CD8-positive, alpha-beta memory T cell (primary cell): Measurements from ENCODE around the gene CLDND1. TPM values are rescaled to one million over a fixed set of nuclear protein-coding genes. Genes with fewer than 3 reads are reported as not detected.
A peak's percentile ranks its signal among the peaks of the same experiment; 100 is the strongest.

Experiments used
- CTCF ChIA-PET: fragments of 350-600 bp; sonication (Branson Sonifier 250); formaldehyde crosslinking; loops from one replicate; lab custom pipeline; 2021; ENCODE audit warnings: antibody characterized with exemption; lab: Charles Lee
- POLR2A ChIA-PET: fragments of 350-600 bp; sonication (Branson Sonifier 250); formaldehyde crosslinking; loops from one replicate; lab custom pipeline; 2021; ENCODE audit warnings: antibody characterized with exemption; lab: Charles Lee
- DNase-seq, 5 donors: peaks; one replicate each; pipeline versions ENCODE4 v3.0.0 to v3.0.0-alpha.2; 2020 to 2022; ENCODE audit warnings: mixed read lengths in 1 of 5
- H3K27ac ChIP-seq: one replicate; pipeline ENCODE4 v1.7.0; 2013; ENCODE audit warnings: low read depth, mild to moderate bottlenecking, low read length, moderate library complexity
- H3K27me3 ChIP-seq: 2 replicates; pipeline ENCODE4 v1.7.0; 2013; ENCODE audit warnings: low read length, mild to moderate bottlenecking; ENCODE audit not compliant: insufficient read depth, poor library complexity, severe bottlenecking
- H3K36me3 ChIP-seq: 2 replicates; pipeline ENCODE4 v1.7.0; 2013; ENCODE audit warnings: mild to moderate bottlenecking, low read length, moderate library complexity; ENCODE audit not compliant: insufficient read depth
- H3K4me1 ChIP-seq: 2 replicates; pipeline ENCODE4 v1.7.0; 2013; ENCODE audit warnings: mild to moderate bottlenecking, low read length, moderate library complexity; ENCODE audit not compliant: insufficient read depth
- H3K4me3 ChIP-seq: 2 replicates; pipeline ENCODE4 v1.7.0; 2013; ENCODE audit warnings: mild to moderate bottlenecking, low read length
- H3K9me3 ChIP-seq: 2 replicates; pipeline ENCODE4 v1.7.0; 2013; ENCODE audit warnings: mild to moderate bottlenecking, low read length
- H3K27ac Mint-ChIP-seq, 8 donors: one replicate each; pipeline ENCODE4 v1.8.0; 2020 to 2021; ENCODE audit warnings: mixed read lengths in 8 of 8, mild to moderate bottlenecking in 6 of 8, inconsistent platforms in 3 of 8, moderate library complexity in 3 of 8
- H3K27me3 Mint-ChIP-seq, 2 donors: one replicate each; pipeline ENCODE4 v1.8.0; 2020 to 2021; ENCODE audit warnings: mixed read lengths in 2 of 2, mild to moderate bottlenecking in 1 of 2, moderate library complexity in 1 of 2
- H3K36me3 Mint-ChIP-seq, 3 donors: one replicate each; pipeline ENCODE4 v1.8.0; 2020 to 2021; ENCODE audit warnings: mixed read lengths in 3 of 3, inconsistent platforms in 1 of 3, mild to moderate bottlenecking in 1 of 3
- H3K4me1 Mint-ChIP-seq, 3 donors: one replicate each; pipeline ENCODE4 v1.8.0; 2020 to 2021; ENCODE audit warnings: mixed read lengths in 3 of 3, inconsistent platforms in 1 of 3, mild to moderate bottlenecking in 1 of 3
- H3K4me3 Mint-ChIP-seq, 7 donors: one replicate each; pipeline ENCODE4 v1.8.0; 2020 to 2021; ENCODE audit warnings: mixed read lengths in 7 of 7, mild to moderate bottlenecking in 6 of 7, moderate library complexity in 4 of 7, inconsistent platforms in 2 of 7
- H3K9me3 Mint-ChIP-seq, 5 donors: one replicate each; pipeline ENCODE4 v1.8.0; 2020 to 2022; ENCODE audit warnings: mixed read lengths in 5 of 5, mild to moderate bottlenecking in 3 of 5, moderate library complexity in 2 of 5, inconsistent platforms in 1 of 5
- polyA plus RNA-seq: library from polyadenylated mRNA; unstranded; fragments of 300-500 nt; fragmentation: Illumina TruSeq; gene quantifications from one replicate; pipeline ENCODE4 v1.2.3, GENCODE V29; 2021
- total RNA-seq, 2 experiments: library from RNA; stranded (reverse); gene quantifications; one replicate each; pipeline ENCODE4 v1.2.3, GENCODE V29; 2021

The CLDND1 gene
- total and polyA plus RNA-seq, 3 experiments from 2014 or later = 210 to 315 (median 299) TPM

DNA sequence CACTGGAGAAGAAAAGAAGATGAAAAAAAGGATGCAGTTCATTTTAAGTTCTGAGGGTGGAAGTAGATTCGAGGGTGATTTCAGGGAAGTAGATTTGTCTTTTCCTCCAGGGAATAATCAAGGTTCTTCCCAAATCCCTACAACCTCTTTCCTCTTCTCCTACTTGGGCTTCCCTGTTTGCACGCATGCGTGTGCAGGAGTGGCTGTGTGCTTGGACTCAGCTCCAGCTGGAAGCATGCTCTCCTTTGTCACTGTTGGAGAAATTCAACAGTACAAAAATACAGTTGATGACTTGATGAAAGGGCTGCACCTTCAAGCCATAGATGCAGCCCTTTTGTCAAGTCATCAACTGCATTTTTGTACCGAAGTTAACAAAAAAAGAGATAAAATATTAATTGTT, 21.4 kb downstream of the CLDND1 start:
- Mint-ChIP-seq H3K9me3 (no peaks in the 10 kb centered on the region), H3K4me1 (peaks cover 10 to 31% (median 22%) of the 10 kb centered on the region in 3 donors), H3K27me3 (no peaks in the 10 kb centered on the region), H3K27ac (peak overlapping the region in 1 of 8 donors; percentile 45), H3K36me3 (peaks cover 7 to 11% (median 10%) of the 10 kb centered on the region in 3 donors), H3K4me3 (no peak overlapping the region)
- POLR2A ChIA-PET = interaction anchor here (0.6 kb wide), 1 partner anchor 62 kb away, joined by 3 read pairs; no protein-coding TSS in a partner anchor
- H3K4me1 ChIP-seq = no peaks in the 10 kb centered on the region
- CTCF ChIA-PET = interaction anchor here (1.0 kb wide), 1 partner anchor 71 kb away, joined by 4 read pairs; no protein-coding TSS in a partner anchor
- H3K4me3 ChIP-seq = no peak overlapping the region
- DNase-seq = no peak
- no peaks in the 10 kb centered on the region for H3K9me3 ChIP-seq
- no peaks in the 10 kb centered on the region for H3K27me3 ChIP-seq
- H3K27ac ChIP-seq = no peak overlapping the region
- H3K36me3 ChIP-seq = no peaks in the 10 kb centered on the region

DNA sequence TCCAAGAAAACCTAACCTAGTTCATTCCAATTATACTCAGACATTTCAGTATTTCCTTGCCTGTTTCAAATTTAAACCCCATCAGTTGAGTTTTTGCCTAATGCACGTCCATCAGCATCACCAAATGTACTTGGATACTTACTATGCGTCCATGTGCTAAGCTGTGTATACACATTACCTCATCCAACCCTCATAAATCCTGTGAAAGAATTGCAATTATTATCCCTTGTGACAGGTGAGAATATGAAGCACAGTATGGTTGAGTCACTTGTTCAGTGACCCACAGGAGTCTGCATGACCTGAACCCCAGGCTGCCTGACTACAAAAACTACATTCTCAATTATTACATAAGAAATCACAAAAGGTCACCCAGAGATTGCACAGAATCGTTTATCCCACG, 22.7 kb downstream of the CLDND1 start:
- H3K27ac ChIP-seq = no peak overlapping the region
- no peak overlapping the region for H3K4me3 ChIP-seq
- H3K27me3 ChIP-seq = no peaks in the 10 kb centered on the region
- ChIA-PET POLR2A (no interaction called here), CTCF (no interaction called here)
- Mint-ChIP-seq H3K4me1 (peaks cover 10 to 28% (median 22%) of the 10 kb centered on the region in 3 donors), H3K27ac (peak overlapping the region in 1 of 8 donors; percentile 24), H3K4me3 (no peak overlapping the region), H3K36me3 (peaks cover 3 to 8% (median 6%) of the 10 kb centered on the region in 3 donors), H3K9me3 (no peaks in the 10 kb centered on the region), H3K27me3 (no peaks in the 10 kb centered on the region)
- no peaks in the 10 kb centered on the region for H3K9me3 ChIP-seq
- no peak for DNase-seq
- H3K36me3 ChIP-seq = no peaks in the 10 kb centered on the region
- no peaks in the 10 kb centered on the region for H3K4me1 ChIP-seq

DNA sequence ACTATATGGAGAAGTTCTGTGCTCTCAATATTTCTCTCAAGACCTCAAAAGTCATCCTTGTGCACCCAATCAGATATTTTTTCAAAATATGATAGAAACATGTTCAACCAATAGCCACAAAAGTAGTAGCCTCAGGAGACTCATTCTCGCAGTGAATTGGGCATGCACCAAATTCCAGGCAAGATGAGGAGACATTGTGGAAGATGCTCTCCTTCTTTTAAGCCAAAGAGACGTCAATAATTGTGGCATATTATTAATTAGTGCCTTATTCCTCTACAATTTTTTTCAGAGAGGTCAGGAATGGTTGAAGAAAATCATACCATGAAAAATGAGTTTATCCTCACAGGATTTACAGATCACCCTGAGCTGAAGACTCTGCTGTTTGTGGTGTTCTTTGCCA, 25.3 kb downstream of the CLDND1 start, which contains the start of gene OR5K2:
OR5K2 (plus strand) TSS at position 301 of the 400 bp plus-strand sequence; CDS start at position 301, 0 bp downstream.
- DNase-seq = no peak
- H3K4me3 Mint-ChIP-seq = no peak within 1 kb of the TSS
- peak within 1 kb of the TSS in 1 of 8 donors; percentile 50 for H3K27ac Mint-ChIP-seq
- peaks cover 3% of the 10 kb centered on the region in 3 donors for H3K36me3 Mint-ChIP-seq
- H3K36me3 ChIP-seq = no peaks in the 10 kb centered on the region
- H3K4me1 Mint-ChIP-seq = peaks cover 3 to 11% (median 4%) of the 10 kb centered on the region in 3 donors
- H3K27me3 Mint-ChIP-seq = no peaks in the 10 kb centered on the region
- ChIA-PET CTCF (no interaction called here), POLR2A (no interaction called here)
- H3K27me3 ChIP-seq = no peaks in the 10 kb centered on the region
- no peak within 1 kb of the TSS for H3K4me3 ChIP-seq
- H3K9me3 Mint-ChIP-seq = no peaks in the 10 kb centered on the region
- H3K27ac ChIP-seq = no peak within 1 kb of the TSS
- H3K4me1 ChIP-seq = no peaks in the 10 kb centered on the region
- H3K9me3 ChIP-seq = no peaks in the 10 kb centered on the region

DNA sequence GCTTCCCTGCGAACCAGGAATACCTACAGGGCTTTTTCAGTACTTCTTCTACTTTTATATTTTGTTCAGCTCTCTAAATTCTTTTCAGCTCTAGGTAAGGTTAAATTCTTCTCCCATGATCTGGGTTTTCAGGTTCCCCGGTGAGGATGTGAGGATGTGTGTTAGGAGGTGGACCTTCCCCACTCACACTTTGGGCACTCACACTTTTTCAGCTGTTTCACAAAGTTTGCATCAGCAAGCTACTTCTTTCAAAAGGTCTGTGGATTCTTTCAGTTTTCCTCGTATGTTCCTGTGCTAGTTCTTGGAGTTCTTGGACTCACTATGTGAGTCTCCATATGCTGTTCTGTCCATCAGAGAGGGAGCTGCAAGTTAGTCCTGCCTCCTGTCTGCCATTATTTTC, 39.1 kb downstream of the CLDND1 start:
- ChIA-PET POLR2A (no interaction called here), CTCF (no interaction called here)
- H3K9me3 ChIP-seq = no peaks in the 10 kb centered on the region
- Mint-ChIP-seq H3K4me3 (no peak overlapping the region), H3K9me3 (peaks cover 30 to 55% (median 42%) of the 10 kb centered on the region in 5 donors), H3K27ac (no peak overlapping the region), H3K4me1 (no peaks in the 10 kb centered on the region), H3K27me3 (peaks cover 0 to 2% of the 10 kb centered on the region in 2 donors), H3K36me3 (peaks cover 10 to 50% (median 12%) of the 10 kb centered on the region in 3 donors)
- H3K27ac ChIP-seq = no peak overlapping the region
- no peak overlapping the region for H3K4me3 ChIP-seq
- H3K27me3 ChIP-seq = no peaks in the 10 kb centered on the region
- H3K4me1 ChIP-seq = no peaks in the 10 kb centered on the region
- no peaks in the 10 kb centered on the region for H3K36me3 ChIP-seq
- DNase-seq = no peak

DNA sequence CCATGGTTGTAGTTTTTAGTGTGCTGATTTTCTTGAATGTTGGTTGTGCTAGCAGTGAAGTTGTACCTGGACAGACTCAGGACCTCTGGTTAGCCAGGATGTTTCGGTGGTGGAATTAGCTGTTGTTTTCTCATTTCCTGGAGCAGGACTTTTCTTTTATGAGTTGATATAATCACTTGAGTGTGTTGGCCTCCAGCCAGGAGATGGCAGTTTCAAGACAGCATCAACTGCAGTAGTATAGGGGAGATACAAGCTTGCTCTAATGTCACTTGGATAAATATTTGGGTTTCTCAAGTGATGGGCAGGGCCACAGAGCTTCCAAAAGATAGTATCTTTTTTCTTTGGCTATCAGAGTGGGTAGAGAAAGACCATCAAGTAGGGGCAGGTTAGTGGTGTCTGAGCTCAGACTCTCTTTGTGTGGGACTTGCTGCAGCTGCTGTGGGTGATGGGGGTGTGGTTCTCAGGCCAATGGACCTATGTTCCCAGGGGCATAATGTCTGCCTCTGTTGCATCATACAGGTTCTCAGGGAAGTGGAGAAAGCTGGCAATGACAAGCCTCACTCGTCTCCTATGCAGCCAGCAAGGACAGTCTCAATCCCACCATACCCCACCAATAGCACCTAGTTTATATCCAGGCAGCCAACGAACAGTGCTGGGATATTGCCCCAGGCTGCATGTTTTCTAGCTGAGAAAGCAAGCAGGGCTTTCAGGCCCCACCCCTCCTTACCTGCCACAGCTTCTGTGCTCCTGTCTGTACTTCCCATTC, 39.8 kb downstream of the CLDND1 start:
- H3K4me3 ChIP-seq = no peak overlapping the region
- no peaks in the 10 kb centered on the region for H3K27me3 ChIP-seq
- Mint-ChIP-seq H3K27ac (peak overlapping the region in 1 of 8 donors; percentile 61), H3K36me3 (peaks cover 9 to 43% (median 10%) of the 10 kb centered on the region in 3 donors), H3K4me1 (no peaks in the 10 kb centered on the region), H3K9me3 (peaks cover 23 to 50% (median 35%) of the 10 kb centered on the region in 5 donors), H3K27me3 (peaks cover 0 to 2% of the 10 kb centered on the region in 2 donors), H3K4me3 (no peak overlapping the region)
- H3K4me1 ChIP-seq = no peaks in the 10 kb centered on the region
- H3K9me3 ChIP-seq = no peaks in the 10 kb centered on the region
- ChIA-PET POLR2A (no interaction called here), CTCF (interaction anchor here (1.6 kb wide), 1 partner anchor 90 kb away, joined by 3 read pairs; no protein-coding TSS in a partner anchor)
- H3K36me3 ChIP-seq = no peaks in the 10 kb centered on the region
- no peak for DNase-seq
- H3K27ac ChIP-seq = no peak overlapping the region

Other genes starting within 250 kb of the CLDND1 start
- not detected for gene OR5H2, start 240.4 kb downstream of the CLDND1 start, total RNA-seq
- gene OR5H2, start 240.4 kb downstream of the CLDND1 start, polyA plus RNA-seq = not detected
- gene OR5K4, start 169.0 kb downstream of the CLDND1 start, total RNA-seq = not detected
- not detected for gene OR5K4, start 169.0 kb downstream of the CLDND1 start, polyA plus RNA-seq
- gene OR5K3, start 132.2 kb downstream of the CLDND1 start, total RNA-seq = not detected
- not detected for gene OR5K3, start 132.2 kb downstream of the CLDND1 start, polyA plus RNA-seq
- gene OR5K1, start 59.7 kb downstream of the CLDND1 start, total RNA-seq = not detected
- gene OR5K1, start 59.7 kb downstream of the CLDND1 start, polyA plus RNA-seq = not detected
- gene OR5K2, start 25.2 kb downstream of the CLDND1 start, total RNA-seq = not detected
- gene OR5K2, start 25.2 kb downstream of the CLDND1 start, polyA plus RNA-seq = not detected
- 10 to 100 TPM; 15.6 to 17.0 TPM for gene GPR15, start 9.1 kb upstream of the CLDND1 start, total RNA-seq
- 7.7 TPM for gene GPR15, start 9.1 kb upstream of the CLDND1 start, polyA plus RNA-seq
- 10 to 100 TPM; 76.3 to 79.9 TPM for gene CPOX, start 70.7 kb upstream of the CLDND1 start, total RNA-seq
- 6.4 TPM for gene CPOX, start 70.7 kb upstream of the CLDND1 start, polyA plus RNA-seq
- gene ST3GAL6, start 240.4 kb upstream of the CLDND1 start, total RNA-seq = under 1 TPM; 0.20 to 0.31 TPM
- not detected for gene ST3GAL6, start 240.4 kb upstream of the CLDND1 start, polyA plus RNA-seq